Natural killer cell (primary cell): ENCODE measurements around the gene HOXA5. TPM values are rescaled to one million over a fixed set of nuclear protein-coding genes. Genes with fewer than 3 reads are reported as not detected.
A peak's percentile ranks its signal among the peaks of the same experiment; 100 is the strongest.

Experiments
- ATAC-seq, 3 donors: fragments of 150-1000 bp in 2 of 3; fragments of 200-7000 bp in 1 of 3; cut with Tn5 transposase; 1 replicate in 1 of 3; 2 replicates in 2 of 3; pipeline ENCODE4 v1.10.0; 2021; ENCODE audit warnings: mild to moderate bottlenecking in 2 of 3, moderate library complexity in 2 of 3
- DNase-seq, 2 donors: peaks; one replicate each; pipeline versions ENCODE4 v3.0.0 to v3.0.0-alpha.2; 2013 to 2021; ENCODE audit warnings: mixed read lengths in 1 of 2
- H3K27ac ChIP-seq: one replicate; pipeline ENCODE4 v1.5.1; 2013; ENCODE audit warnings: mild to moderate bottlenecking, low read length
- H3K27me3 ChIP-seq: one replicate; pipeline ENCODE4 v1.6.1; 2013; ENCODE audit warnings: low read length; ENCODE audit not compliant: control insufficient read depth, insufficient read depth
- H3K36me3 ChIP-seq: one replicate; pipeline ENCODE4 v1.6.1; 2013; ENCODE audit warnings: low read length; ENCODE audit not compliant: control insufficient read depth, insufficient read depth
- H3K4me1 ChIP-seq: one replicate; pipeline ENCODE4 v1.6.1; 2013; ENCODE audit warnings: low read length; ENCODE audit not compliant: control insufficient read depth, insufficient read depth
- H3K4me3 ChIP-seq: one replicate; pipeline ENCODE4 v1.5.1; 2013; ENCODE audit warnings: low read length
- H3K9me3 ChIP-seq: one replicate; pipeline ENCODE4 v1.6.1; 2013; ENCODE audit warnings: low read length; ENCODE audit not compliant: control insufficient read depth, insufficient read depth
- H3K27ac Mint-ChIP-seq, 2 donors: one replicate each; pipeline ENCODE4 v1.8.0; 2022; ENCODE audit warnings: mild to moderate bottlenecking in 2 of 2, mixed read lengths in 2 of 2, moderate library complexity in 1 of 2
- H3K27me3 Mint-ChIP-seq, 2 donors: one replicate each; pipeline ENCODE4 v1.8.0; 2022; ENCODE audit warnings: low read depth in 2 of 2, mixed read lengths in 2 of 2
- H3K36me3 Mint-ChIP-seq: one replicate; pipeline ENCODE4 v1.8.0; 2022; ENCODE audit warnings: mixed read lengths
- H3K4me1 Mint-ChIP-seq, 2 donors: one replicate each; pipeline ENCODE4 v1.8.0; 2022; ENCODE audit warnings: mixed read lengths in 2 of 2
- H3K4me3 Mint-ChIP-seq: one replicate; pipeline ENCODE4 v1.8.0; 2022; ENCODE audit warnings: mild to moderate bottlenecking, moderate library complexity, mixed read lengths
- H3K9me3 Mint-ChIP-seq, 2 donors: one replicate each; pipeline ENCODE4 v1.8.0; 2022; ENCODE audit warnings: mixed read lengths in 2 of 2
- WGBS: methylation state at CpG from one replicate; pipeline ENCODE4 v1.1.7; 2013; ENCODE audit warnings: missing lambda C conversion rate; ENCODE audit not compliant: insufficient coverage; 5-methylcytosine and 5-hydroxymethylcytosine counted together
- intact Hi-C: fragments of 100-400 bp; cut with micrococcal nuclease; formaldehyde crosslinking; loops from one replicate; pipeline ENCODE4 v1.14.2; 2022
- total RNA-seq, 4 donors: library from RNA; stranded (reverse); fragments of 120-200 nt in 1 of 4; gene quantifications; one replicate each; pipeline versions ENCODE4 v1.2.3 to v1.2.4, GENCODE V29; 2013 to 2022
- TF ChIP-seq, protein P1 (sequence below): fragments of 200-600 bp; IDR thresholded peaks from one replicate; pipeline ENCODE4 v1.8.0; 2022; ENCODE audit warnings: antibody characterized with exemption

Gene HOXA5
- total RNA-seq, 3 donors from 2014 or later (not counting 1 experiment from before 2014, with no cell fraction given) = 0.29 to 13.0 (median 0.52) TPM

DNA sequence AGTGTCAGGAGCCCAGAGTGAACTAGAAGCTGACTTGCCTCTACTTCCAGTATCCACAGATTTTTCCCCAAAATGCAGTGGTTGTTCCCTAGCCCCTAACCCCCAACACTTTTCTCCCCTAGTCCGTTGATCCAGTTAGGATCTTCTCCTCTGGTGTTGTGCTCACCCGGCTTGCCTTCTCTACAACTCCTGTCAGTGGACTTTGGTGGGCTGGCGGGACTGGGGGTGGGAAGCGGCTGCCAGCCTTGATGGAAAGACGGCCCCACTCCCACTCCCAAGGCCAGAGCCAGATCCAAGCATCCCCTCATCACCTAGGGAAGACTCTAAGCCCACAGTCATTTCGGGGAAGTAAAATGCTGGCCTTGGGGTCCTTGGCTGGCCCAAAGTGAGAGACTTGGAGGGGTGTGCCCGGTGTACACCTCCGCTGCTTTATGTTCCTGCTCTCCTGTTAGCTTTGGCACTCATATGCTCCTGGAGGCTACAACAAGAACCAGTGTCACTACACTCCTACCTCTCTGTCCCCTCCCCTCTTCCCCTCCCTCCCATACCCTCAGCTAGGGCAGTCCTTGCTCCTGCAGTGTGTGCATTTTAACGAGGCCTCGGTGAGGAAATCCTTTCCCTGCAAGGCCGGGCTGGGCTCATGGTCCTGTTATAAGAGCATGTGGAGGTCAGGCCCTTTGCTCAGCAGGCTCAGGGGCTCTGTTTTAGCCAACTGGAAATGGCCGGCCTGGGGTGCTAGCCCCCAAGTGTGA lies 31.6 kb upstream of the HOXA5 start:
- Mint-ChIP-seq H3K9me3 (no peaks in the 10 kb centered on the region), H3K4me3 (peak overlapping the region; percentile 74), H3K36me3 (peaks cover 20% of the 10 kb centered on the region), H3K27me3 (peaks cover 56 to 61% of the 10 kb centered on the region in 2 donors), H3K27ac (no peak overlapping the region), H3K4me1 (peaks cover 24 to 32% of the 10 kb centered on the region in 2 donors)
- TF ChIP-seq, protein P1, sequence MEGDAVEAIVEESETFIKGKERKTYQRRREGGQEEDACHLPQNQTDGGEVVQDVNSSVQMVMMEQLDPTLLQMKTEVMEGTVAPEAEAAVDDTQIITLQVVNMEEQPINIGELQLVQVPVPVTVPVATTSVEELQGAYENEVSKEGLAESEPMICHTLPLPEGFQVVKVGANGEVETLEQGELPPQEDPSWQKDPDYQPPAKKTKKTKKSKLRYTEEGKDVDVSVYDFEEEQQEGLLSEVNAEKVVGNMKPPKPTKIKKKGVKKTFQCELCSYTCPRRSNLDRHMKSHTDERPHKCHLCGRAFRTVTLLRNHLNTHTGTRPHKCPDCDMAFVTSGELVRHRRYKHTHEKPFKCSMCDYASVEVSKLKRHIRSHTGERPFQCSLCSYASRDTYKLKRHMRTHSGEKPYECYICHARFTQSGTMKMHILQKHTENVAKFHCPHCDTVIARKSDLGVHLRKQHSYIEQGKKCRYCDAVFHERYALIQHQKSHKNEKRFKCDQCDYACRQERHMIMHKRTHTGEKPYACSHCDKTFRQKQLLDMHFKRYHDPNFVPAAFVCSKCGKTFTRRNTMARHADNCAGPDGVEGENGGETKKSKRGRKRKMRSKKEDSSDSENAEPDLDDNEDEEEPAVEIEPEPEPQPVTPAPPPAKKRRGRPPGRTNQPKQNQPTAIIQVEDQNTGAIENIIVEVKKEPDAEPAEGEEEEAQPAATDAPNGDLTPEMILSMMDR = no peak
- DNase-seq = peak in 1 of 2 donors; percentile 8
- H3K27ac ChIP-seq = no peak overlapping the region
- WGBS = 96% methylated on average over 12 of the region's 12 CpGs
- H3K4me3 ChIP-seq = no peak overlapping the region
- intact Hi-C loops = no loop called here
- peaks cover 42% of the 10 kb centered on the region for H3K4me1 ChIP-seq
- ATAC-seq = no peak
- H3K27me3 ChIP-seq = peaks cover 67% of the 10 kb centered on the region
- H3K9me3 ChIP-seq = no peaks in the 10 kb centered on the region
- H3K36me3 ChIP-seq = no peaks in the 10 kb centered on the region

DNA sequence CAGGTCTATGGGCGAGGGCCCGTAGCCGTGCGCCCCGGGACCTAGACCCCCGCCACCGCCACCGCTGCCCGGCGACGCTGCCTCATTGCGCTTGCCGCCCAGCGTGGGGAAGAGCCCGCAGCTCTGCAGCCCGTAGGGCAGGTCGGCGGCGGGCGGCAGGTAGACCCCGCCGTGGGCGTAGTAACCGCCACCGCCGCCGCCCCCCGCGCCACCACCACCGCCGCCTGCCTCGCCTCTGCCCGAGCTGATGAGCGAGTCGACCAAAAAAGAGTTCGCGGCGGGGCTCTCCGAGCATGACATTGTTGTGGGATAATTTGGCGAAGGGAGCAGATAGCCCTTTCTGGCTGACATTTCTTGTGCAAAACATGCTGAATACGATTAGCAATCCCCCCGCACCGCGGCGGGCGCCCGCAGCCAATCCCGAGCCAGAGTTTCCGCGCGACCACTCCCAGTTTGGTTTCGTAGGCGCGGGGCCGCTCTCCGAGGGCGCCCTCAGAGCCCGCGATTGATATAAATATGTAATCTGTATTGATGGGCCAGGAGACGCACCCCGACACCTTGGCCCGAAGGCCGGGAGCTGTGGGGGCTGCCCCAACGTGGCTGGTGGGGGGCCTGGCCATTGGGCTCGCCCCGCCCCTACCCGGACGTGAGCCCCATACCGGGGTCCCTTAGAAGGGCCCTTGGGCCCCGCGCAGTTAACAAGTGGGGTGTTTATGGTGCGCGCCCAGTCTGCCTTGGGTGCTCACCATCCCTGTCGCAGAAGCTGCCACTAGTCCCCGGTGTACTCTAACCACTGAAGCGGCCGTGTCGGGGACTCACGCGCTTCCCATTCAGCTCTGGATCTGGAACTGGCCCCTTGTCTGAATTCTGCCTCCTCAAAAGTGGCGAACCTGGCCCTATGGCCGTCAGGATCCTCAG lies 30.7 kb upstream of the HOXA5 start, which contains the start of gene HOXA10:
Gene HOXA10, minus strand, starts transcription at position 365 of the 918 bp plus-strand sequence. Its CDS starts 14 bp downstream, at position 351.
- Mint-ChIP-seq H3K36me3 (peaks cover 13% of the 10 kb centered on the region), H3K4me1 (peaks cover 17 to 24% of the 10 kb centered on the region in 2 donors), H3K9me3 (no peaks in the 10 kb centered on the region), H3K4me3 (peak within 1 kb of the TSS; percentile 83), H3K27me3 (peaks cover 50 to 59% of the 10 kb centered on the region in 2 donors), H3K27ac (peak within 1 kb of the TSS in 1 of 2 donors; percentile 9)
- no peaks in the 10 kb centered on the region for H3K36me3 ChIP-seq
- no peaks in the 10 kb centered on the region for H3K9me3 ChIP-seq
- DNase-seq (peak; percentile 16 to 22), ATAC-seq (no peak)
- peaks cover 65% of the 10 kb centered on the region for H3K27me3 ChIP-seq
- TF ChIP-seq, protein P1 = no peak
- WGBS = 5% methylated on average over 82 of the region's 82 CpGs
- peak within 1 kb of the TSS; percentile 23 for H3K27ac ChIP-seq
- peaks cover 41% of the 10 kb centered on the region for H3K4me1 ChIP-seq
- intact Hi-C loops = loop anchor here (2.0 kb wide), 2 partner anchors 13 to 17 kb away; partner anchors contain the start of gene HOXA7
- H3K4me3 ChIP-seq = peak within 1 kb of the TSS; percentile 49

DNA sequence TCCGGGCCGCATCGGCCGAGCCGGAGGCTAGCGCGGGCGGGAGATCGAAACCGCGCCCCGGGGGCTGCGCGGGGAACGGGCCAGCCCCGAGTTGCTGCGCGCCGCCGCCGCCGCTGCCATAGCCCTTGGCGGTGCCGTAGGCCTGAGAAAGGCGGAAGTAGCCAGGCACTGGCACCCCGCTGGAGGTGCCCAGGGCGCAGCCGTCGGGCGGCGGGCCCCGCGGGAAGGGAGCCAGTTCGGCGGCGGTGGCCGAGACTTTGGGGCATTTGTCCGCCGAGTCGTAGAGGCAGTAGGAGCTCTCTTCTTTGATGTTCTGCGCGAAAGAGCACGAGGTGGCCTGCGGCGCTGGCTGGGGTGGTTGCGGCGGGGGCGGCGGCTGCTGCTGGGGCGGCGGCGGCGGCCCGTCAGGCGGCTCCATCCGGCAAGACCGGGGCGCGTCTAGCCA lies 30.1 kb upstream of the HOXA5 start:
- WGBS = under 1% methylated on average over 59 of the region's 59 CpGs

More for the DNA sequence above, 30.1 kb upstream of the HOXA5 start:
- intact Hi-C loops = loop anchor here (2.0 kb wide), 2 partner anchors 13 to 17 kb away; partner anchors contain the start of gene HOXA7
- TF ChIP-seq, protein P1 = no peak
- no peaks in the 10 kb centered on the region for H3K36me3 ChIP-seq
- no peaks in the 10 kb centered on the region for H3K9me3 ChIP-seq
- H3K27me3 Mint-ChIP-seq = peaks cover 52 to 60% of the 10 kb centered on the region in 2 donors
- peak overlapping the region; percentile 40 for H3K4me3 Mint-ChIP-seq
- peak; percentile 55 to 62 for DNase-seq
- peak overlapping the region in 1 of 2 donors; percentile 9 for H3K27ac Mint-ChIP-seq
- H3K27me3 ChIP-seq = peaks cover 67% of the 10 kb centered on the region
- no peaks in the 10 kb centered on the region for H3K9me3 Mint-ChIP-seq
- H3K36me3 Mint-ChIP-seq = peaks cover 18% of the 10 kb centered on the region
- no peak overlapping the region for H3K27ac ChIP-seq
- peak; percentile 76 to 84 (median 80) for ATAC-seq
- H3K4me1 Mint-ChIP-seq = peaks cover 23 to 30% of the 10 kb centered on the region in 2 donors
- H3K4me1 ChIP-seq = peaks cover 48% of the 10 kb centered on the region
- peak overlapping the region; percentile 49 for H3K4me3 ChIP-seq
